Adrenal gland (tissue), 5 donors: ENCODE results near the gene FAAP100.

Experiments used
- CTCF ChIP-seq, 6 experiments: fragments of 450-650 bp in 4 of 6; fragments of 200-600 bp in 2 of 6; sonication (generic) in 1 of 6; IDR thresholded peaks; 1 replicate in 5 of 6; 2 replicates in 1 of 6; pipeline versions ENCODE4 v1.5.1 to v1.8.0; 2016 to 2021; ENCODE audit warnings: antibody characterized with exemption in 6 of 6, mild to moderate bottlenecking in 2 of 6, moderate library complexity in 1 of 6
- POLR2A ChIP-seq, 2 donors: fragments of 450-650 bp; IDR thresholded peaks; one replicate each; pipeline ENCODE4 v1.6.1; 2017; ENCODE audit warnings: antibody characterized with exemption in 2 of 2, mild to moderate bottlenecking in 2 of 2, moderate library complexity in 1 of 2
- donor health status: DM: no; HTN: no; CAD: no.

- TF ChIP-seq CTCF (IDR thresholded peaks at IDR 0.05) (peak in 1 of 6 experiments; percentile 14), POLR2A (IDR thresholded peaks at IDR 0.05) (peak in 1 of 2 donors; percentile 37)
Measured at GRCh38 chr17:81566461-81567126, 14.4 kb upstream of the FAAP100 start.
